Mesodermal cell (in vitro differentiated cells): Measurements from ENCODE around the gene PLEKHA1.

ENCODE experiments used
- H3K27ac ChIP-seq: 2 replicates; pipeline ENCODE4 v1.7.0; 2013; ENCODE audit warnings: mild to moderate bottlenecking, low read depth, low read length, moderate library complexity; ENCODE audit not compliant: severe bottlenecking
- H3K36me3 ChIP-seq: 2 replicates; pipeline ENCODE4 v1.7.1; 2013; ENCODE audit warnings: mild to moderate bottlenecking, low read length, moderate library complexity; ENCODE audit not compliant: control insufficient read depth, insufficient read depth
- H3K4me1 ChIP-seq: one replicate; pipeline ENCODE4 v1.7.1; 2013; ENCODE audit warnings: mild to moderate bottlenecking, low read length; ENCODE audit not compliant: insufficient read depth, control insufficient read depth, poor library complexity, severe bottlenecking
- H3K4me3 ChIP-seq: 2 replicates; pipeline ENCODE4 v1.7.0; 2013; ENCODE audit warnings: low read length, control low read depth, mild to moderate bottlenecking; ENCODE audit not compliant: insufficient read depth, poor library complexity, severe bottlenecking; ENCODE audit errors: extremely low read depth
- H3K9me3 ChIP-seq: 2 replicates; pipeline ENCODE4 v1.7.1; 2013; ENCODE audit warnings: mild to moderate bottlenecking, low read length, moderate library complexity; ENCODE audit not compliant: control insufficient read depth
- WGBS, 2 experiments: methylation state at CpG; one replicate each; pipeline ENCODE4 v1.1.5; 2013; ENCODE audit warnings: missing lambda C conversion rate in 2 of 2; ENCODE audit not compliant: insufficient coverage in 2 of 2; 5-methylcytosine and 5-hydroxymethylcytosine counted together

The PLEKHA1 gene

GRCh38 chr10:122347170-122347841, 27.2 kb upstream of the PLEKHA1 start:
- 80 to 93% methylated on average over 2 to 5 of the region's 8 CpGs for WGBS, 2 experiments
- Histone ChIP-seq H3K4me1 (no peaks in the 10 kb centered on the region), H3K9me3 (peaks cover 8% of the 10 kb centered on the region), H3K27ac (no peak overlapping the region), H3K36me3 (no peaks in the 10 kb centered on the region), H3K4me3 (no peak overlapping the region)

GRCh38 chr10:122348512-122348911, 26.0 kb upstream of the PLEKHA1 start:
- peaks cover 2% of the 10 kb centered on the region for H3K4me1 ChIP-seq
- WGBS, 2 experiments: 95 to 100% methylated on average over 2 of the region's 4 CpGs
- H3K4me3 ChIP-seq: no peak overlapping the region
- no peaks in the 10 kb centered on the region for H3K36me3 ChIP-seq
- H3K27ac ChIP-seq: no peak overlapping the region
- peaks cover 8% of the 10 kb centered on the region for H3K9me3 ChIP-seq

- WGBS, 2 experiments: 93 to 95% methylated on average over 6 to 7 of the region's 7 CpGs
- Histone ChIP-seq H3K27ac (no peak overlapping the region), H3K4me3 (no peak overlapping the region), H3K36me3 (no peaks in the 10 kb centered on the region), H3K9me3 (peaks cover 8% of the 10 kb centered on the region), H3K4me1 (peaks cover 3% of the 10 kb centered on the region)
These were observed 25.6 kb upstream of the PLEKHA1 start for GRCh38 chr10:122348935-122349361.

- H3K4me1 ChIP-seq: peaks cover 3% of the 10 kb centered on the region
- no peaks in the 10 kb centered on the region for H3K36me3 ChIP-seq
- no peak overlapping the region for H3K27ac ChIP-seq
- H3K9me3 ChIP-seq: peaks cover 8% of the 10 kb centered on the region
- H3K4me3 ChIP-seq: no peak overlapping the region
- WGBS, 2 experiments: 76 to 86% methylated on average over 3 of the region's 3 CpGs
These were observed 24.6 kb upstream of the PLEKHA1 start for GRCh38 chr10:122349758-122350369.

- Histone ChIP-seq H3K4me1 (peaks cover 3% of the 10 kb centered on the region), H3K9me3 (peaks cover 8% of the 10 kb centered on the region), H3K4me3 (no peak overlapping the region), H3K36me3 (no peaks in the 10 kb centered on the region), H3K27ac (no peak overlapping the region)
- 85 to 89% methylated on average over 8 to 12 of the region's 12 CpGs for WGBS, 2 experiments
These were observed 23.6 kb upstream of the PLEKHA1 start for GRCh38 chr10:122350893-122351292.

- Histone ChIP-seq H3K4me3 (no peak overlapping the region), H3K9me3 (no peaks in the 10 kb centered on the region), H3K27ac (no peak overlapping the region), H3K4me1 (peaks cover 3% of the 10 kb centered on the region), H3K36me3 (no peaks in the 10 kb centered on the region)
- 71 to 82% methylated on average over 7 of the region's 8 CpGs for WGBS, 2 experiments
These were observed 21.5 kb upstream of the PLEKHA1 start for GRCh38 chr10:122352817-122353525.

- Histone ChIP-seq H3K4me1 (peaks cover 3% of the 10 kb centered on the region), H3K4me3 (no peak overlapping the region), H3K27ac (no peak overlapping the region), H3K9me3 (peaks cover 6% of the 10 kb centered on the region), H3K36me3 (no peaks in the 10 kb centered on the region)
- 60% methylated on average over 1 of the region's 2 CpGs; no CpG with 5 or more reads in 1 of the 2 experiments for WGBS, 2 experiments
These were observed 20.1 kb upstream of the PLEKHA1 start for GRCh38 chr10:122354383-122354782.

- Histone ChIP-seq H3K4me3 (no peak overlapping the region), H3K36me3 (no peaks in the 10 kb centered on the region), H3K9me3 (peaks cover 8% of the 10 kb centered on the region), H3K27ac (no peak overlapping the region), H3K4me1 (peaks cover 3% of the 10 kb centered on the region)
- WGBS, 2 experiments: 88% methylated on average over 3 of the region's 4 CpGs; no CpG with 5 or more reads in 1 of the 2 experiments
These were observed 16.8 kb upstream of the PLEKHA1 start for GRCh38 chr10:122357685-122358084.

- no peaks in the 10 kb centered on the region for H3K36me3 ChIP-seq
- 100% methylated on average over 1 of the region's 2 CpGs for WGBS, 2 experiments
- peaks cover 8% of the 10 kb centered on the region for H3K9me3 ChIP-seq
- H3K27ac ChIP-seq: no peak overlapping the region
- no peaks in the 10 kb centered on the region for H3K4me1 ChIP-seq
- no peak overlapping the region for H3K4me3 ChIP-seq
These were observed 14.9 kb upstream of the PLEKHA1 start for GRCh38 chr10:122359621-122360020.

- 100% methylated on average over 1 of the region's 1 CpG for WGBS, 2 experiments
- Histone ChIP-seq H3K27ac (no peak overlapping the region), H3K36me3 (no peaks in the 10 kb centered on the region), H3K4me3 (no peak overlapping the region), H3K9me3 (peaks cover 8% of the 10 kb centered on the region), H3K4me1 (no peaks in the 10 kb centered on the region)
These were observed 13.5 kb upstream of the PLEKHA1 start for GRCh38 chr10:122361046-122361445.
